Liver (tissue), 3 donors: Measurements from ENCODE around the gene SECTM1.

ENCODE experiments used
- CTCF ChIP-seq: fragments of 150-350 bp; IDR thresholded peaks from 2 replicates; pipeline ENCODE4 v1.5.1; 2017; ENCODE audit warnings: improper control_type of control experiment, low read depth, low read length; ENCODE audit not compliant: missing input control
- EGR1 ChIP-seq, 2 donors: IDR thresholded peaks; 2 replicates each; pipeline ENCODE4 v1.6.1; 2016 to 2018; ENCODE audit warnings: antibody characterized with exemption in 2 of 2, low read depth in 2 of 2
- RAD21 ChIP-seq, 2 donors: IDR thresholded peaks; 2 replicates each; pipeline ENCODE4 v1.6.1; 2016; ENCODE audit warnings: antibody characterized with exemption in 2 of 2, mild to moderate bottlenecking in 2 of 2
- RXRA ChIP-seq, 2 donors: IDR thresholded peaks; 2 replicates each; pipeline ENCODE4 v1.6.1; 2017 to 2018; ENCODE audit warnings: antibody characterized with exemption in 2 of 2, mild to moderate bottlenecking in 1 of 2
- SP1 ChIP-seq: IDR thresholded peaks from 2 replicates; pipeline ENCODE4 v1.6.1; 2018; ENCODE audit warnings: antibody characterized with exemption, mild to moderate bottlenecking
- TAF1 ChIP-seq: conservative IDR thresholded peaks from 2 replicates; pipeline ENCODE4 v1.6.1; 2016; ENCODE audit warnings: antibody characterized with exemption, mild to moderate bottlenecking
- YY1 ChIP-seq: IDR thresholded peaks from 2 replicates; pipeline ENCODE4 v1.6.1; 2016; ENCODE audit warnings: antibody characterized with exemption, mild to moderate bottlenecking
- donor health status: healthy.
- donor health status: healthy.

GRCh38 chr17:82305727-82306300 is 27.8 kb downstream of the SECTM1 start:
- no peak for TF ChIP-seq RXRA (IDR thresholded peaks at IDR 0.05)
- TF ChIP-seq CTCF: no peak
- no peak for TF ChIP-seq SP1
- no peak for TF ChIP-seq RAD21 (IDR thresholded peaks at IDR 0.05)
- TF ChIP-seq EGR1 (IDR thresholded peaks at IDR 0.05; ENCODE audit: low read depth in 2 of 2): no peak
- no peak for TF ChIP-seq YY1
- TF ChIP-seq TAF1: no peak
